Loucy (cell line): Measurements from ENCODE around the gene SEZ6.

Experiments
- EZH2phosphoT487 ChIP-seq: fragments of 200-600 bp; IDR thresholded peaks from 2 replicates; pipeline ENCODE4 v1.6.1; 2018; ENCODE audit warnings: antibody characterized with exemption, mild to moderate bottlenecking, moderate library complexity, borderline replicate concordance
- TF ChIP-seq, protein P1 (sequence below): fragments of 200-600 bp; sonication (generic); conservative IDR thresholded peaks from 2 replicates; pipeline ENCODE4 v1.5.1; 2014; ENCODE audit warnings: mild to moderate bottlenecking, antibody characterized with exemption, low read length

DNA sequence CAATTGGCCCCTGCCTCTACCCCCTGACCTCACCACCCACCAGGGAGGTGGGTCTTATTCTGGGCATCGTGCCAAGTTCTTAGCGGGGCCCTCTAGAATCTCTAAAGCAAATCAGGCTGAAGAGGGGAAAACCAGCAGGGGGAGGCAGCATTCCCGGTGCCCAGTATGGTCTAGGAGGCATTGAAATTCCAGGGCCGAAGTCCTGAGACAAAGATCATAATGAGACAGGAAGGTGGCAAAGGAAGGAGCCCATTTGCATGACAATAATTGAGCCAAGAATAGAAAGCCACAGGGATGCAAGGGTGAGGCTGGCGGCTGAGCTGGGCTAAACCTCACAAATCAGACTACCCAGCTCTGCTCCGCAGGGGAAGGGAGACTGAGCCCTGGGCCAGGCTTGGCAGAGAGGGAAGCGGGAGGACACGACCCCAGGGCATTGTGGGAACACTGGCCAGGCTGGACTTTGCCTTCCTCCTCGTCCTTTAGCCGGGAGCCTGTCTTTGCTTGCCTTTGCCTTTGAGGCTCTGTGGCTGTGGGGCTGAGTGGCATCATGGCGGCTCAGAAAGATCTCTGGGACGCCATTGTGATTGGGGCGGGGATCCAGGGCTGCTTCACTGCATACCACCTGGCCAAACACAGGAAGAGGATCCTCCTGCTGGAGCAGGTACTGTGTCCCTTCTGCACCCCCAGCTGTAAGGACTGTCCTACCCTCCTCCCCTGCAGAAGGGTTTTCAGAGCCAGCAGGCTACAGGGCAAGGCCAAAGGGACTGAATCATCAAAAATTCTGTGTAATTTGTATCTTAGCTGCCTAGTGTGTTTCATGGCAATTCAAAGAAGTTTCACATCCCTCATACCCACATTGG lies 37.1 kb upstream of the SEZ6 start, which contains the start of gene PIPOX:
- TF ChIP-seq, protein P1, sequence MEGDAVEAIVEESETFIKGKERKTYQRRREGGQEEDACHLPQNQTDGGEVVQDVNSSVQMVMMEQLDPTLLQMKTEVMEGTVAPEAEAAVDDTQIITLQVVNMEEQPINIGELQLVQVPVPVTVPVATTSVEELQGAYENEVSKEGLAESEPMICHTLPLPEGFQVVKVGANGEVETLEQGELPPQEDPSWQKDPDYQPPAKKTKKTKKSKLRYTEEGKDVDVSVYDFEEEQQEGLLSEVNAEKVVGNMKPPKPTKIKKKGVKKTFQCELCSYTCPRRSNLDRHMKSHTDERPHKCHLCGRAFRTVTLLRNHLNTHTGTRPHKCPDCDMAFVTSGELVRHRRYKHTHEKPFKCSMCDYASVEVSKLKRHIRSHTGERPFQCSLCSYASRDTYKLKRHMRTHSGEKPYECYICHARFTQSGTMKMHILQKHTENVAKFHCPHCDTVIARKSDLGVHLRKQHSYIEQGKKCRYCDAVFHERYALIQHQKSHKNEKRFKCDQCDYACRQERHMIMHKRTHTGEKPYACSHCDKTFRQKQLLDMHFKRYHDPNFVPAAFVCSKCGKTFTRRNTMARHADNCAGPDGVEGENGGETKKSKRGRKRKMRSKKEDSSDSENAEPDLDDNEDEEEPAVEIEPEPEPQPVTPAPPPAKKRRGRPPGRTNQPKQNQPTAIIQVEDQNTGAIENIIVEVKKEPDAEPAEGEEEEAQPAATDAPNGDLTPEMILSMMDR: no peak
- TF ChIP-seq EZH2phosphoT487: no peak
